Stimulated activated CD8-positive, alpha-beta memory T cell treated with anti-CD3 and anti-CD28 coated beads, Interleukin-12 subunit alpha, Interleukin-12 subunit beta, amount 100 ng/mL, for 24 hours (primary cell): ENCODE data around the gene SPATA24.
"Not testable (repeated sequence)": the region's sequence is repeated elsewhere in the genome, so short reads cannot be mapped to it uniquely, and the experiment has no call there.

Source experiments
- DNase-seq: peaks from one replicate; pipeline ENCODE4 v3.0.0-alpha.2; 2020; ENCODE audit errors: extremely low read depth

Gene SPATA24

DNA sequence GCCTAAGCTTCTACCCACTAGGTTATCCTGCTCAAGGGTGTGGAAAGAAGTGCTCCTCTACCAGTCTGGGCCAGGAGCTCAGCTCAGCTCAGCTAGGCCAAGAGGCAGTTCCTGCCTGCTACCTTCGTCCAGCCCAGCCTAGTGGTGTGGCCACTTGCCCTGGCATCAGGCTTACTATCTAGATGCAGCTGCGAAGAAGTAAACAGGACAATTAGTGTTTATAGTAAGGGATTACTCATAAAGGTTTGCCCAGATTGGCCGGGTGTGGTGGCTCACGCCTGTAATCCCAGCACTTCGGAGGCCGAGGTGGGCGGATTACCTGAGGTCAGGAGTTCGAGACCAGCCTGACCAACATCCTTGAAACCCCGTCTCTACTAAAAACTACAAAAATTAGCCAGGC is 12.8 kb upstream of the SPATA24 start:
- no peak for DNase-seq

DNA sequence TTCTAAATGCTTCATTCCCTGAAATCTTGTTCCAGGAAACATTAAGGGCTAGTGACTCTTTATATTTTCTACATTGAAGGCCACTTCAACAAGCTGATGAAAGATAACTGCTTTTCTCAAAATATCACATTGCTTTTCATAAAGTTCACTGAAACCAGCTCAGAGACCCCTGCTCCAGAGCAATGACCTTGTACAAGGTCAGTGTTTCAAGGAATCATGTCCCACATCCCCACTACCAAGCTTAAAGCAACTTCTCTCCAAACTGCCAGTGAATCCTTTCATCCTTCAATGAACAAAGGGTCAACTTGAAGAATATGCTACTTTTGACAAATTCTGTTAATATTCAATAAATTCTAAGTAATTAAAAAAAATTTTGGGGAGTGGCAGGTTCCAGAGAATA is 12.0 kb upstream of the SPATA24 start:
- no peak for DNase-seq

DNA sequence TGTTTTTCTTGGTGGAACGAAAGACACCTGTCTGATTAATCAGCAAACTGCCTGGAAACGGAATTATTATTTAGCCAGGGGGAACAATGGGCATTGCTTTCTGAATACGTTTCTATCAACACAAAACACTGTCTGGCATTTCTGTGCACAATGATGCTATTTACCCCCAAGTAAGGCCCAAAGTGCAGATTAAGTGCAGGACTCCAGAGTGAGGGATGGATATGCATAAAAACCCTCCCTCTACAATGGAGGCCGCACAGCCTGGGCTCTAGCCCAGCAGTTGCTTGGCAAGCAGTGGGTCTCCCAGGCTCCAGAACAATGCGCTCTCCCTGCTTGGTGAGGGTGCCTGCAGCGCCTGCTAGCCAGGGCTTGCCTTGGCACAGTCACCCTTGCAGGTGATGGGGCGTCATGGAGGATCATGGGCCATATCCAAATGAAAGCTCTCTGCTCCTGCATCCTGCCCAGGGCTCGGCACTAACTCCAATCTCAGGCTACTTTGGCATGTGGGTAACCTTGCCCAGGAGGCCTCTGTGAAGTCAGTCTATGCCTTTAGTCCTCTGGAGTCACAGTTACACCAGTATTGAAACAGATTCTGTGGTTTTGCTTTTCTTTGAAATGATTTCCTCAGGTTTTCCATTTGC is 11.5 kb upstream of the SPATA24 start:
- DNase-seq = no peak

DNA sequence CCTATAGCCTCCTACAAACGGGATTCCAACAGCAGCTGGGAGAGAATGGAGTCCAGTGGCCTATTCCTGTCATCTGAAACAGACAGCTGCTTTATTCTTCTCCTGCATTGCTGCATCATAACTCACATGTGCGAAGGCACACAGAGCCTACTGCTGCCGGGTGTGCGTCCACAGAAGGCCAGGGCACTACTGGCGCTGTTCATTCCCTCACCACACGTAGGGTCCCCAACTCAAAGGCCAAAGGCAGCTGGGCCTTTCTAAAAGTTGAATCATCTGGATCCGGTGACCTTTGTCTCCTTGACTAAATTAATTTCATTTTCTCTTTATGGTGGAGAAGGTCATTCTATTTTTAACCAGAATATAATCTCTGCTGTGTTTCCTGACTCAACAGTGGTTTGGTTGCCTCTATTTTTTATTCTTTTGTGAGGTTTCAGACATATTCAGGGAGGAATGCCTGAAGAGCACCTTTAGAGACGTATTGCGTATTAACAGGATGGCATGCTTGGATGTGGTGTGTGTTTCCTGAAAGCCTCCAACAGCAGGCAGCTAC is 10.8 kb upstream of the SPATA24 start:
- DNase-seq = no peak

- DNase-seq = no peak
Measured at GRCh38 chr5:139413963-139414362, 10.1 kb upstream of the SPATA24 start.

- no peak for DNase-seq
Measured at GRCh38 chr5:139413153-139413552, 9.3 kb upstream of the SPATA24 start.

DNA sequence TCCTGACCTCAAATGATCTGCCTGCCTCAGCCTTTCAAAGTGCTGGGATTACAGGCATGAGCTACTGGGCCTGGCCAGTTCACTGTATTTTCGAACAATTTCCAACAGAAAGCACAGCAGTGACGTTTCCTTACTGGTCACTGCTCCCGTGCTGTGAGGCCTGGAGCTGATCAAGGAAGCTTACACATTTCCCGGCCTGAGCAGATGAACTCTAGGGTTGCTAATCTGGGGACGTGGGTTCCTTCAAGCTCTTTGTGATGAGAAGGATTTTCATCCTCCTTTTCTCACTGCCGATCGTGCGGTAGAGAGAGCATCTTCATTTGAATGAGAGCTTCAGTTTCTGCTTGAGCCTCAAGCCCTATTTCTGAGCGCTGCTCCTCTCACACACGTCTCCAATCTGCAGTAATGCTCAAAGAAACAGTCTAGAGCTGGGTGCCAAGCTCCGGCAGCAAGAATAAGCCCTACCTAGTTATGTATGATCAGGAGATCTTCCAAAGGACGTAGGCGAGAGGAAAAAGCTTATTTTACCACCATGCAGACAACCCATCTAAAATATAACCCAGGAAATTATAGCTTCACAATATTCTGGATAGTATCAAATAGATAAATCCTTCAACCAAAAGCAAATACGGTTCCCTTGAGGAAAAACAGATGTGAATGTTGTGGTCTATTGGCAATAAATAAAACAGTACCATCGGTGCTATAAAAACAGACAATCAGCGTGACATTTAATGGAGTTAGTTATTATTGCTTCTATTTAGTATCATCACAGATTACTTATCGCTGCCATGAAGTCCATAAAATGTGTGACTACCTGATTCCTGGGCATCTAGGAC is 7.3 kb upstream of the SPATA24 start:
- DNase-seq = no peak

DNA sequence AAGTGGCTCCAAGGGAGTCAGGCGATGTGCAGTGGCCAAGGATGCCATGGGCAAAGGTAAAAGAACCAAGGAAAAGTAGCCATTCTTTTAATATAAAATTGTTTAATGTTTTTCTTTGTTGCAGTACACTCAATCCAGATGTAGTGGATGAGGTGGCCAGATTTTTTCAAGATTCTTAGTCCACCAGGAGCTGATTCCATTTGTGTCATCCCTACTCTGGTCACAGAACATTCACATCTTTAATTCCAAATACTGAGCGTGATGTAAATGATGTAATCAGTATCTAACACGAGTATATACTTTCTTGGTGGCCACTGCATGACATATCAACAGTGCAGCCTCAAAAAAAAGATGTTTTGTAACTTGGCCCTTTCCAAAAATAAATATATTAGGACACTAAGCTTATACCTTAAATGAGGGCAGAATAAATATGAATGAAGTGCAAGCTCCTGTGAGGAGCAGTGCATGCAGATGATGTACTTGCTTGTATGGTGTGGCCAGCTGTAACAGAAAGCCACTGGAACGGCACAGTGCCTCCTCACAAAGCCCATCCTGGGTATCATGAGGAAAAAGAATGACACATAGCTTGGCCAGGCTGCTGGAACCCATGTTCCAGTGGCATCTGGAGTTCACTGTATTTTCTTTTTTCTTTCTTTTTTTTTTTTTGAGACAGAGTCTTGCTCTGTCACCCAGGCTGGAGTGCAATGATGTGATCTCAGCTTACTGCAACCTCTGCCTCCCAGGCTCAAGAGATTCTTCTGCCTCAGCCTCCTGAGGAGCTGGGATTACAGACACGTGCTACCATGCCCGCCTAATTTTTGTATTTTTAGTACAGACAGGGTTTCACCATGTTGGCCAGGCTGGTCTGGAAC is 6.5 kb upstream of the SPATA24 start:
- DNase-seq = no peak

GRCh38 chr5:139409116-139409515 is 5.2 kb upstream of the SPATA24 start:
- DNase-seq = not testable (repeated sequence)

GRCh38 chr5:139408191-139408590 is 4.3 kb upstream of the SPATA24 start:
- no peak for DNase-seq

- no peak for DNase-seq
Measured at GRCh38 chr5:139407517-139407916, 3.6 kb upstream of the SPATA24 start.

DNA sequence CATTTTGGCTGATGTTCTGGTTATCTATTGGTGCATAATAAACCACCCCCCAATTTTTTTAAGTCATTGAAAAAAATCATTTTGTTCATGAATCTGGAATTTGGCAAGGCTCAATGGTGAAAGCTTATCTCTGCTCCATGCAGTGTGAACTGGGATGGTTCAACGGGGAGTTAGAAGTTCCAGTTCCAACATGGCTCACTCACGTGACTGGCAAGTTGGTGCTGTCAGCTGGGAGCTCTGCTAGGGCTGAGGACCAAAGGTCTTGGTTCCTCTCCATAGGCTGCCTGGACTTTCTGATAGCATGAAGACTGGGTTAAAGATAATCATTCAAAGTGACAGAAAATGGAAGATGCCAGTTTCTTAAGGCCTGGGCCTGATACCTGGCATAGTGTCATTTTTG is 3.1 kb upstream of the SPATA24 start:
- DNase-seq = no peak

DNA sequence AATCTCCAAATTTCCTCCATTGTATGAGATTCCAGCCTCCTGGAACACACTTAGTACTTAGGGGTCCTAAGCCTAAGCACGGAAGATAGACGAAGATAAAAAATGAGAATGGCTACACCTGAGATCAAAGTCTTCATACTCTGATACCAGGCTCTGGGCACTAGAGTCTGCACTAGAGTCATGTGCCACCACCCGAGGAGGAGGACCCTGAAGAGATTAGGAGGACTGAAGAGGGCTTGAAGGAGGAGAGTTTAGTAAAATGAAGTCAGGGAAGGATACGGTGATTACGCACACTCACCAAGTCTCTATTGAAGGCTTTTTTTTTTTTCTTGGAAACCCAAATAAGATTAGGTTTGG is 573 bp upstream of the SPATA24 start:
- DNase-seq = no peak

DNA sequence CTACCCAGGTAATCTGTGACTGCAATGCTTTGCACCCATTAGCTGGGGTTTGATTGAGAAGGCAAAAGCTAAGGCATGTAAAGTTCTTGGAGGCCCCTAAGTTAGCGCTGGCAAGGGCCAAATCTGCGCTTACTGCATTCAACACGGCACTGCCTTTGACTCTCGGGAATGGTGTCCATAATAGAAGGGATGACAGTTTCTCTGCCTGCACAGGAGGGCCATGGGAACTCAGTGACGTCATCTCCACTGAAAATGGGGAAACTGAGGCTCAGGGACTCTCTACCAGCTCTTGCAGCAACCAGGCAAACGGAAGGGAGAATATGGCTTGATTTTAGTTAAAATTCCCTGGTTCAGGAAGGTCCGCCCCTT is 487 bp downstream of the SPATA24 start:
- DNase-seq = no peak

GRCh38 chr5:139402561-139403158 is 1.2 kb downstream of the SPATA24 start:
- no peak for DNase-seq

- DNase-seq = no peak
Measured at GRCh38 chr5:139401546-139401945, 2.3 kb downstream of the SPATA24 start.

DNA sequence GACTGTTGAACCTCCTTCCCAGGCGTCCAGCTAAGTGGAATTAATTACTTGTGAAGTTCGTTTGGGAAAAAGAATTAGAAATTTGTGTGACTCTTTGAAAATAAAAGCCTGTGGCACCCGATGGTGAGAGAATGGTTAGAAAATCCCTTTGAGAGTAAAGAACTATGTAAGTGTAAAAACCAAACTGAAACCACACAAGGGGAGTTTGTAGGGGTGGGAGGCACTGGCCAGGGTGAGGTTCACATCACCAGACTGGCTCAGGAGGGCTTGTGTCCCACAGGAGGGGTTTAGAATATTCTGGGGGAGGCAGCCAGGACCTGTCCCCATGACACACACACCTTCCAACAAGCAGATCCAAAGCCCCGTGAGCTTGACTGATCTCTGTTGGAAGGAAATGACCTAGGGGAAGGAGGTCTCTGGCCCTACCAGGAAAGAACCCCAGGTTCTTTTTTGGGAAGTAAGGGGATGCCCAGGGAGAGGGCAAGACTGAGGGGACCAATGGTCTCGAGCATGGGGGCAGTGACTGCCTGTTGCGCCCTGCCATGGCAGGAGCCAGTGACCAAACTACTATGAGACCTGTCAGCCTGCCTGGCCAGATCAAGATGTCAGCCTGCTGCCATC is 4.3 kb downstream of the SPATA24 start:
- no peak for DNase-seq

DNA sequence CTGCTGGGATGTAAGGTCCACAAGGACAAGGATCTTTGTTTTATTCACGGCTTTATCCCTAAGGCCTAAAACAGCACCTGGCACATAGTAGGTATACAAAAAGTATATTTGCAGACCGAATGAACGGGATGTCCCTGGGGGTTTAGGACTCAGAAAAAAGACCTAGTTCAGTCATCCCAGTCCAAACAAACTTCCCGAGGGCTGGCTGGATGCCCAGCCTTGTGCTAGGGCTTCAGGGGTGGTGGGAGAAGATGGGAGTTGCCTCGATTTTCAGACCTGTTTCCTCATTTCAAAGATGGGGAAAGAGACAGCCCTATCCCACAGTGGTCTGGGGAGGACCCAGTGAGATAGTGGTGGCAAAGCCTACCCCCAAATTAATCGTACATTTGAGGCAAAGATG is 6.0 kb downstream of the SPATA24 start:
- no peak for DNase-seq

GRCh38 chr5:139396691-139397090 is 7.2 kb downstream of the SPATA24 start:
- DNase-seq = no peak

DNA sequence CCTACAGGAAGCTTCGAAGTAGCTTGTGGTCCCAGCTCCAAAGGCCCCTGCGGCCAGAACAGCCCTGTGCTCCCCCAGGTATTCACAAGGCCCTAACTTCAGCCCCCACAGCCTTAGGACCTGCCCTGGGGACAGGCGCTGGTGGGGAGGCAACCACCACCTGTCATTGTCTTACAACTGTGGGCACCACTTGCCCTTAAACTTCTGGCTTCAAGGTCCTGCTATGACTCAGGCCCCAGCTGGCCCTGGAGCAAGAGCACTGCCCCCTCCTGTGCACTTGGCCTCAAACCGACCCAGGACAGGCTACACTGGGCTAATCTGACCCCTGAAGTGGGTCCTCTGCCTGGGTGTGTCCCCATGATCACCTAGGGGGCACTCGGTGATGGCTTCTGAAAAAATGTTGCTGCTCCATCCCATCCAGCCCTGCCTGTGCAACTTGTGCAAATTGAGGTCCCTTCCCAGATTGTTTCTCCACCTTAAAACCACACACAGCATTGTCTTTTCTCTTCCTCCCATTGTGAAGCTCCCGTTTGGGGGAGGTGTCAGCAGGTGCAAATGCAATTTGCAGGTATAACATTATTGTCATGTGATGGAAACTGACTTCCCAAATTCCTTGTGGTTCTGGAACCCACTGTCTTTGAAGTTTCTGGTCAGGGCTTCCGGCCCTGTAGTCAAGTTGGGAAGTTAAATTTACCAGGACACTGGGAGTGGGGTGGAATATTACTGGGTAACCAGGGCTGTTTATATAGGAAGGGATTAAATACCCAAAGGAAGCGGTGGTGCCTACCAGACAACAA is 7.8 kb downstream of the SPATA24 start:
- DNase-seq = no peak
